HG03175 (cell line): ENCODE measurements around the gene PPM1K.

Experiments used
- ATAC-seq: cut with Tn5 transposase; IDR thresholded peaks from one replicate; pipeline ENCODE4 v1.9.1; 2021; ENCODE audit warnings: mild to moderate bottlenecking, moderate library complexity; ENCODE audit not compliant: unreplicated experiment

Gene PPM1K

DNA sequence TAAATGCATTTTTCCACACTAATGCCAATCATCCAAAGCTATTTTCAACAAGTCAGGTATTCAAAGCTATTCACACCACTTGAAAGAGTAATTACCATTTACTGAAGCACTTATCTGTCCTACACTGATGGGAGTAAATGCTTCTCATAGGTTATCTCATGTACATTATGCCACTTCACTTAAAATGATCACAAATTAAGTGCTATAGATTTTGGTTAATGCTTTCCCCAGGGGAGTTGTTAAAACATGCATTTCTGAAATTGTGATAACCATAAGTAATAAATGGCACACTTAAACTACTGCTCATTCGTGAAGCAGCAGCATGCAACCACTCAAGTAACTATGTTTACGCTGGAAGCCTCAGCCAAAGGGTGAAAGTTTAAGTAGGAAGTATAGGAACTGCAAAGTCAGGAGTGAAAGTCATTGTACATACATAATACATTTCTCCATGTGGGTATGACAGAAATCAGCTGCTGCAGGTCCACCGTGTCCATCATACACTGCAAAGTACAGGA is 6.6 kb downstream of the PPM1K start:
- ATAC-seq = no peak

DNA sequence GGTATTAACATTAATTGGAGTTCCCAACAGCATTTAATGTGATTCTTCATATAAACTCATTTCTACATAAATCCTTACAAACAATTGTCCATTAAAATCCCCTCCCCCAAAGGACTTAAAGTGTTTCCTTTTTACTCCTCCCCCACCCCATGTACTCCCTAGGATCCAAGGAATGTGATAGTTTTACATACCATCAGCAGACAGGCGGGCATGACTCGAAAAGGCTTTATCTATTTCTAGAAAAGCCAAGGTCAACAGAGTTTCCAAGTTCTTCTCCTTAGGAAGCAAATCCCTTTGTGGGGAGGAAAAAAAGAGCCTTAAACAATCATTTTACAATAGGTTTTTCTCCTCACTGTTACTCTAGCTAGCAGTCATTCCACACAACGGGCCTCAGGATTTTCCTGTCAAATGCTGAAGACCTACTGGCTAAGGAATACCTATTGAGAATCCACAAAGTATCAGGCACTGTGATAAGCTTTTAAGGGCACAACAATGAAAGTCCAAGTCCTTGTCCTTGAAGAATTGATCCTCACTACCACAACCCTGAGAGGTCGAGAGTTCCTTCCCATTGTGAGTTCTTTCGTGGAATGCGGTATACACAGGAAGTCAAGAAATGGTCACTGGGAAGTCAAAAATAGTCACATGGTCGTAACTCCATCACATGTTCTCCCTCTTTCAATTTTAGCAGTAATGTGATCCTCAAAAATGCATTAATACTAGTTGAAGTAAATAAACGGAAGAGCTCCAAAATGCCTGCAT is 7.2 kb downstream of the PPM1K start:
- ATAC-seq = no peak

DNA sequence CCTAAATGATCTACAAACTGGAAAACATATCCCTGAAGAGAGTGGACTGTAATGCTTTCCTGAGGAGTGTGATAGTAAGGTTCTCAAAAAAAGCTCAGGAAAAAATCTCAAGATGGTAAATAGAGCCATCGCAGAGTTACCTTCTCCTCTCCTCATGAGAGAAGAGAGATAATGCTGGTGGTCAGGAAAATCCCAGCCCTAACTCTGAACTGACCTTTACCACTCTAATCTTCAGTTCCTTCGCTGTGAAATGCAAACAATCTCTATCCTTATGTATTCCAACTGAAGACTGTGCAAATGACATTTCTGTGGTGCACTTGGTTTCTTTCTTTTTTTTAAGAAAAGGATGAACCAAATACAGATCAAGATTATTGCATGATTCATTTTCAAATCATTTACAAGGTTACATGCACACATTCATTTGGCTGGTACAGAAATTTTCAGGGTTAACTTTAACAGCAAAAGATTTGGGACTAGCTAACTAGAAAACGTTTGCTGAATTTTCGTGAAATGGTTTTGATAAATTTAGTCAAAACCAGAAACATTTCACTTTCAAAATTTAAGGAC is 8.3 kb downstream of the PPM1K start:
- ATAC-seq = no peak

DNA sequence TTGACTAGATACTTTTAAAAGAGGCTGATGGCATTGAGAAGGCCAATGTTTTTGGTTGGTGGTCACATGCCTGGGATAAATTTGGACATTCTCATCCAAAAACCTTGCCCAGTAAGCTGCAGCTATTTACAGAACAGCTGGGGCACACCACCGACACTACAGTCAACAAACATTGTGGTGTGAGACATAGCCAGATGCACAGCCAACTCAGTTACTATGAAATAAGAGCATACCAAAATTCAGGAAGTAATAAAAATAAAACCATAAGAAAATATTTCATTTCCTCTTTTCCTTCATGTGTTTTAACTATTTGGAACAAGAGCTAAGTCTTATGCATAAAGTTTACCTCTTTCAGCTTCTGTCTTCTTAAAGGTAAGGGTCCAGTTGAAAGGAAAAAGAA is 8.8 kb downstream of the PPM1K start:
- ATAC-seq = peak; percentile 66

DNA sequence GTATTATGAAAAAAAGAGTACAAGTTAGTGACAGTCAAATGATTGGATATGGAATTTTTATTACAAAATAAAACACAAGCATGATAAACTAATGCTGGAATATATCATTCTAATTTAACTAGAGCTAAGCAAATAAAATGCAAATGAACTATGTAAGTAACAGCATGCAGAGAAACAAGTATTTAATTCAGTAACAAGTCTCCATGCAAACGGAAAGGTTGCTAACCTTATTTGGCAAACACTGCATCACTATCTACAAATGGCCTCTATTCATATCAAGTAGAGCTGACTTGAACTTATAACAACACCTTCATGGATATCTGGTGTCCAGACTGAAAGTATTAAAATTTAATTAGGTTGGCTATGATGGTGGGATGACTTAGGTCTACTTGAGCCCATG is 15.4 kb downstream of the PPM1K start:
- no peak for ATAC-seq

DNA sequence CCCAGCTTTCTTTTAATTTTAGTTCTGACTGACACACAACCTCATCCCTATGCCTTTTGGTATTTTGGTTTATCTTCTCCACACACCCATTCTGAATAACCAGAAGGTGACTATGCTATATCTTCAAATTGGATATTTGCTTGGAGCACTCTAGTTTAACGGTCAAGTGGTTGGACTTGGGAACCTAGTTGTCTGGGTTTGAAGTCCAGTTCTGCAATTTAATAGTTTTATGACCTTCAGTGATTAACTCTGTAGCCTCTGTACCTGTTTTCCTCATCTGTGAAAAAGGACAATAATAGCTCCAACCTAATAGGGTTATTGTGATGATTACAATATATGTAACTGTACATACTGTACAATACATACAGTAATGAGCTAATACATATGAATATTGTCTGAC is 20.0 kb downstream of the PPM1K start:
- ATAC-seq = no peak

DNA sequence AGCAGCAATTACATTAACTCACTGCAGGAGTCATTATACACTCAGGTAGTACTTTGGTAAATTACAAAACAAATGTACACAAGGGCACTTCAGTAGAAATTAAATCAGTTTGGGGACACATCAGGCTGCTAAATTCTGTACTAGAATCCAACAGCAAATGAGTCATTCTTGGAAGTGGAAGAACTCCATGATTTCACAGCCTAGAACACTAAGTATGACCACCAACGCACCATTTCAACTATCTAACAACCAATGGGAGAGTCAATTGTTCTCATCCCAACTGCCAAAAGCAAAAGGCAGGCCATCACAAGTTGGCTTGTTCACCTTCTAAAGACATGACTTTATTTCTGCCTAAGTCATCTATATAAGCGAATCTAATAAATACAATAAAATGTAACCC is 26.6 kb downstream of the PPM1K start:
- no peak for ATAC-seq

DNA sequence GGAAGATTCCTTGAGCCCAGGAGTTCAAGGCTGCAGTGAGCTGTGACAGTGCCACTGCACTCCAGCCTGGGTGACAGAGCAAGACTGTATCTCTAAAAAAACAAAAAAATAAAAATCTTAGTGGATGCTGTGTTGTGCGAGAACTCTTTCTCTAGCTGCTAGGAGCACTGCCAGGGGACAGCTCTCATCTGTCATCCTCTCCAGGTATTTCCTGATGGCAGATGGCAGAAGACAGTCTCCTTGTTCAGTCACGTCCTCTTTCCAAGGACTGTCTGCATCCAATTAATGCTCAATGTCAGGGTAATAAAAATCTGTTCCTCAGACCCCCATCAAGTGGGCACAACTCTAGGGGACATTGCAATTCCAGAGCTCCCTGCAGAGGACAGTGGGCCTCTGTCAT is 29.2 kb downstream of the PPM1K start:
- no peak for ATAC-seq

DNA sequence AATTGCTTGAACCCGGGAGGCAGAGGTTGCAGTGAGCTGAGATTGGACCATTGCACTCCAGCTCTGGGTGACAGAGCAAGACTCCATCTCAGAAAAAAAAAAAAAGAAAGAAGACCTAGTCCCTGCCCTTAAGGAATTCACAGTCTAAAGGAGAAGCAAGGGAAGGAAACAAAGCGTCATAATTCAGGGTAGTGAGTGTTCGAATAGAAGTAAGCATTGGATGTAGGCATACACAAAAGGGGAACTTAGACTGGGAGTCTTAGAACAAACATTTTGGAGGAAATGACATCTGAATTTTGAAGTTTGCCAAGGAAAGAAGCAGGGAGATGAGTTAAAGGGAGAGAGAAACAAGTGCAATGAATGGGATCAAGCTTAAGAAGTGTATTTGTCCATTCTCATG is 32.4 kb downstream of the PPM1K start:
- ATAC-seq = no peak

DNA sequence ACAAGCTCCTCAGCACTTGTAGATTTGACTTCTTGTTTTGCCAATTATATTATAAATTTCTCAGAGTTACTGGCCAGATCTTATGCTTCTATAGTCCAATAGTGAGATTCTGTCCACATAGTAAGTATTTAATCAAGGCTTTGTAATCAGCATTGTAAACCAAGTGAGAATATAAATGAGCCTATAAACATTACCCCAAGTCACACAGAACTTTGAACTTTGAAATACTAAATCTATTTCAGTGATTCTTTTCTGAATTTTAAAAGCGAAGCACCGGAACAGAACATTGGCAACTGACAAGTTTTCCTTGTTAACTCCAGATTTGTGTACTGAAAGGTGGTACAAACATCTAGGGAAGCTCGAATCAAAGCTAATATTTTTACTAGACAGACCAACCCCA is 37.2 kb downstream of the PPM1K start:
- no peak for ATAC-seq

DNA sequence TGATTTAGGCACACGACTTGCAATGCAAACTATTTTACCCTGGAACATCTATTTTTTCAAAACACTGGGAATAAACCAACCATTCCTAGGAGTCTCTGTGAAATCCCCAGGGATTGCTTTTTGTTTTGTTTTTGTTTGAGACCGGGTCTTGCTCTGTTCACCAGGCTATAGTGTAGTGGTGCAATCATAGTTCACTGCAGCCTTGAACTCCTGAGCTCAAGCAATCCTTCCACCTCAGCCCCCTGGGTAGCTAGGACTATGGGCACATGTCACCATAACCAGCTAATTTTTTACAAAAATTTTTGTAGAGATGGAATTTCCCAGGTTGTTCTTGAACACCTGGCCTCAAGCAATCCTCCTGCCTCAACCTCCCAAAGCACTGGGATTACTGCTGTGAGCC is 37.8 kb downstream of the PPM1K start:
- ATAC-seq = no peak

DNA sequence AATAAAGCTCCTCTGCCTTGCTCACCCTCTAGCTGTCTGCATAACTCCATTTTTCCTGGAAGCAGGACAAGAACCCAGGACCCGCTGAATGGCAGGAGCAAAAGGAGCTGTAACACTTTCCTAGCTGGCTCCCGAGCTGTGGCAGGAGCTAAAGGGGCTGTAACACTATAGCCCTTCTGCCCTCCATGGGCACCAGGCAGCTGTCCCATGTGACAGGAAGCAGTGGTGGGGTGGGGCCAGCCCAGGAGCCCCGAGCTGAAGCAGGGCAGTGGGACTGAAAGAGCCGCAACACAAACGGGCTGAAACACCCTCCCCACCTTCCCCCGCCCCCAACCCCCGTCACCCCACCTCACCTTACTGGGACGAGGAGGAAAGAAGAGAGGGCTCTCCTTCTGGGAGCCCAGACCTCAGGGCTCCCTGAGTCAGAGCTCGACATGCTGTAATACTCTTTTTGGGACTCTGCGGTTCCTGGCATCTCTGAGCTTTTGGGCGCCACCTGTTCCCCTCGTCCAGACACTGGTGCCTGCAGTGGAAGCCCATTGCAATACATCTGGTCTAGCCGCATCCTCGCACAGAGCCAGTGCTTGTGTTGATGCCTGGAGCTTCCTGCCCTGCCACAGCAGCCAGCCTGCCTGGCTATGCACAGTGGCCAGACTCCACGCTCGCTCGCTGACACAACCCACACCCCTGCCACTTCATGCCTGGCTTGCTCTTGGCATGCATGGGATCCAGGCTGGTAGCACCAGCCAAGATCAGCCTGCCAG is 39.4 kb downstream of the PPM1K start:
- peak; percentile 50 for ATAC-seq

DNA sequence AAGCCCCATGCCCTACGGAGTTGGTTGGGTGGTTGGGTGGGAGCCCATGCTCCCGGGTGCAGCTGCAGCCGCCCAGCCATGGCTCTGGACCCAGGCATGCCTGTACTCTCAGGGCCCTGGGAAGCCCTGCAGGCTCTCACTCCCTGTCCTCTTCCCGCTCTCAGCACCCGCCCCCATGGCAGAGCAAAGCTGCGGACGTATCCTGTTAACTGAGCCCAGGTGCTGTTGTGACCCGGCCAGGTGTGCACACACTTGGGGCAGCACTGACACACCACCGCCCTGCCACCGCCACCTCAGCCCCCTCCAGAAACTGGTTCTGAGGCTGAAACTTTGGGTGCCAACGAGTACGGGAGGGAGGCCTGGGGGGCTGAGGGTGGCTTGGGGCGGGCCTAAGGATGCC is 40.3 kb downstream of the PPM1K start:
- ATAC-seq = no peak

DNA sequence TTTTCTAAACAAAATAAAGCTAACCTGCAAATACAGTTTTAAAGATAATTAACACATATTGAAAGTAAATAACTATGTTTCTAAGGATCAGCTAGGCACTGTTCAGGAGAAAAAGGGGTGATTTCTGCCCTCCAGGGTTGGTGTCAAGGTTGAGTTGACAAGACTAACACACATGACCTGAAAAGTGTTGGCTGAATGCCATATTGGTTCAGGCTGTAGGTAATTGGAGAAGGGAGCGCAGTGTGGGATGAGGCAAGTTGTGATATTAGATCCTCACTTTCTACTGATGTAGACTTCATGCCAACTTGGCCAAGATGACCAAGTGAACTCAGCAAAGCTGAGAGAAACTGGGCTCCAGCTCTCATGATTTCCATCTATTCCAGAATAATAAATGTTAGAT is 42.2 kb downstream of the PPM1K start:
- no peak for ATAC-seq

DNA sequence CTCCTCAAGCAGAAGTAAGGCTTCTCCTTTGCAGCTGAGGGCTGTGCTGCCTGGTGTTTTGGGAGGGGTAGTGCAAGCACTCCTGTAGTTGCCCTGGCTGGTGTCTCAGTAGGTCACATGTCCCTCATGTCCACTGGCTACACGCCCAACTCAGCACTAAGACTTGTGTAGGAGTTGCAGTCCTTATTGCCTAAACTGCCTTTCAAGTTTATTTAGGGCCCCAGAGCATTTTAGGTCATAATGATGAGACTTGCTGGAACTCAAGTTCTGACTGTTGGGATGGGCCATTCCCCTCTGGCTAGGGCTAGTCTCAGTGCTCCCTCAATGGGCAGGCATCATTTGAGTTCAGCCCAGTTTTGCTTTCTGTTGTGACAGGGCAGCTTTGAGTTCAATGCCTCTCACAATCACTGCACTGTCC is 44.1 kb downstream of the PPM1K start:
- no peak for ATAC-seq

DNA sequence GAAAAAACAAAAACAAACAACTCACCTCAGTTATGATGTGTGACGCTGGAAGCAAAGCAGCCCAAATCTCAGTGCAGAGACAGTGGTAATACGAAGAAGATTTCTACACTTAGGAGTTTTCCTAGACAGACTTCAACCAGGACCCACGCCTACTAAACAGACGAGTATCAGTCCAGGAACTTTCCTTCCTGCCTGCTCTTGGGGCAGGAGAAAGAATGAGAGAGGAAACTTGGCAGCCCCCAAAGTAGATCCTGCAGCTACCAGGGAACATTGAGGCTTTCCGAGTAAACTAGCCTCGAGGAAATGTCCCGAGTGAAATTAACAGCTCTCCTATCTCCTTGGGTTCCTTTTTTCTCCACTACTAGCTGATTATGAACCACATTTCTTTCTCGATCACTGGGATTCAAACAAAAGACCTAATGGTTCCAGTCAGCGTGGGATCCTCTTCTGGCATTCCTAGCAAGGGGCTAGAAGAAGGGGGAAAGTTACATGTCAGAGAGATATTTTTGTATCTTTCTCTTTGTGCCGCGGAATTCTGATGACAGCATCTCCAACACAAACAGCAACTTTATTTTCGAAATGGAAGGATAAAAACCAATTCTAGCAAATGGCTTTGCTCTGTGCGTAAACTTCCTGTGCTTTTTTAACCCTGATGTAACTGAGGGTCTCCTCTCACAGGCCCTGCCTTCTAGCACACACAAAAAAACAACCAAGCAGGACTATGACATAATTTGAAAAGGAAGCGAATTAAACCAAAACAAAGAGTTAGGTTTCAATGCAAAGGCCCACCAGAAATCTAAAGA is 53.2 kb downstream of the PPM1K start:
- ATAC-seq = no peak

DNA sequence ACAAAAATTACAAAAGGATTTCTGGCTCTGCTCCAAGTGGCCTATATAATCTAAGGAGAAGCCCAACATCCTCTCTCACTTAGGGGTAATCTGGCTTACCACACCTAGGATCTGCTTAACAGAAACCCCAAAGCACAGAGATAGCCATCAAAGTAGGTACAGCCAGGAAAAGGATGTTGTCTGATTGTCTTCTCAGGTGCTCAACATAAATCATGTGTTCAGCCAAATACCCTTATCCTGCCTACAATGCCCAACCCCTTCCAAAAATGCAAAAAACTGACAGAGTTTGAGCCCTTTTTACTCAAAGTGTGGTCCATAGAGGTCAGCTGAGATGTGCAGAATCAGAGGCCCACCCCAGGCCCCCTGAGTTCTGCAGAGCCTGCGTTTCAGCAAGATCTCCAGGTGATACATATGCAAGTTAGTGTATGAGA is 53.9 kb downstream of the PPM1K start:
- no peak for ATAC-seq

DNA sequence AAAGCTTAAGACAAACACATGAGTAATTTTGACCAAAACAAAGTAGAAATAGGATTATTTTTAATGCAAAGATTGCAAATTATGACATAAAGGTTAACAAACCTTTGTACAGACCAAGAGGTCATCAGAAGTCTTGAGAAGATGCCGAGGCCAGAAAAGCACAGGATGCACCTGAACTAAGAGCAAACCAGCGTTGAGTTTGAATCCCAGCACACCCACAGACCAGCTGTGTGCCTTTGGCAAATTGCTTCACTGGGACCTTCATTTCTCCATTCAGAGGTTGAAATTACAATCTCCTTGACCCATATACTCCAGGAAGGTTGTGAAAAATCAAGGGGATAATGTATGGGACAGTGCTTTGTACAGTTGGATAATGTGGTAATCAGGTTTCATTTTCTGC is 56.6 kb downstream of the PPM1K start:
- ATAC-seq = no peak

DNA sequence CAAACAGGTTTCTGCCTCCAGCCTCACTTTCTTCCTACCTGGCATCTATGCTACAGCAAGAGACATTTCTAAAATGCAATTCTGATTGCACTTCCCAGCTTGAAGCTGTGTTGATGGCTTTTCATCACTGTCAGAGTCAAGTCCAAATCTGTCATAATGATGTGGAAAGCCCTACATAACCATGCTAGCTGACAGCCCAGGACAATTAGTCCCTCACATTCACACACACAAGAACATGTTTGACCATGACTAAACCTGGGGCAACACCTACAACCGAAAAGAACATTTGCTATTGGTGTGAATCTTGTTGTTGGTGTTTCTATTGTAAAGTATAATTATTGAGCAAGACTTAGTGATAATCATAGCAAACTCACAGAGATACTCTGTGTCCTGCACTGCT is 58.2 kb downstream of the PPM1K start:
- ATAC-seq = no peak

DNA sequence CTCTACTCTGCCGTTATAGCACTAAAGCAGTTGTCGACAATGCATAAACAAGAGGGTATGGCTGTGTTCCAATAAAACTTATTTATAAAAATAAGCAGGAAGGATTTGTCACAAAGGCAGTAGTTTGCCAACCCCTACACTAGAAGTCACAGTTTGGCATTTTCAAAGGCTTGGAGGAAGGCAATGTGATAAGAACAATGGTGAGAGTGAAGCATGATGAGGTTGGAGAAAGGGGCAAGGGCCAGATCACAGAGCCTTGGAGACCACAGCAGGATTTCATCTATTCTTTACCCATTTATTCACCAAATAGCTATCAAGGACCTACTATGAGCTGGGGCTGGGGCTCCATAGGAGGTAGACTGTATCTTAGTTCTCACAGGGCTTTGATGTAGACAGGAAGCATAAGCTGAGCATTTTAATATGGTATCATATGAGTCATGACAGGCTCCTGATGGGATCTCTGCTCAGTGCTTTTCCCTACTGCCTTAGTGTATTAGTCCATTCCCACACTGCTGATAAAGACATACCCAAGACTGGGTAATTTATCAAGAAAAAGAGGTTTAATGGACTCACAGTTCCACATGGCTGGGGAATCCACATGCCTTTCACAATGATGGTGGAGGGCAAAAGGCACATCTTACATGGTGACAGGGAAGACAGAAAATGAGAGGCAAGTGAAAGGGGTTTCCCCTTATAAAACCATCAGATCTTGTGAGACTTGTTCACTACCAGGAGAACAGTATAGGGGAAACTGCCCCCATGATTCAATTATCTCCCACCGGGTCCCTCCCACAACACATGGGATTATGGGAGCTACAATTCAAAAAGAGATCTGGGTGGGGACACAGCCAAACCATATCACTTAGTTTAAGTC is 58.9 kb downstream of the PPM1K start:
- ATAC-seq = no peak
